PC-9 (cell line): ENCODE data around the gene LTC4S. TPM values are rescaled to one million over a fixed set of nuclear protein-coding genes. Genes with fewer than 3 reads are reported as not detected.
"Not testable (repeated sequence)": the region's sequence is repeated elsewhere in the genome, so short reads cannot be mapped to it uniquely, and the experiment has no call there.

ENCODE experiments used
- BruUV-seq: library from RNA; stranded (reverse); fragments of 400-500 nt; replicated peaks from 2 replicates; lab custom pipeline; 2021; lab: Mats Ljungman, UMichigan
- CTCF ChIA-PET: fragments of 300-600 bp; sonication (Branson Sonifier 250); formaldehyde crosslinking; loops from one replicate; lab custom pipeline; 2022; ENCODE audit warnings: antibody characterized with exemption; lab: Charles Lee
- POLR2A ChIA-PET: fragments of 300-600 bp; sonication (Branson Sonifier 250); formaldehyde crosslinking; loops from one replicate; lab custom pipeline; 2022; ENCODE audit warnings: antibody characterized with exemption; ENCODE audit not compliant: unreplicated experiment; lab: Charles Lee
- DNase-seq, 2 experiments: peaks; one replicate each; pipeline versions ENCODE4 v3.0.0 to v3.0.0-alpha.2; 2015 to 2022; ENCODE audit warnings: mixed read lengths in 1 of 2
- H2AFZ ChIP-seq: fragments of 200-600 bp; sonication (generic); 2 replicates; pipeline ENCODE4 v1.8.1; 2017; ENCODE audit warnings: antibody characterized with exemption
- H3F3A ChIP-seq: fragments of 200-600 bp; sonication (generic); 2 replicates; pipeline ENCODE4 v1.8.1; 2017; ENCODE audit warnings: antibody characterized with exemption, mild to moderate bottlenecking, low read depth; ENCODE audit not compliant: insufficient read depth
- H3K27ac ChIP-seq: fragments of 200-600 bp; sonication (generic); 2 replicates; pipeline ENCODE4 v1.6.1; 2016; ENCODE audit warnings: mixed run types
- H3K27me3 ChIP-seq: fragments of 200-600 bp; sonication (generic); 2 replicates; pipeline ENCODE4 v1.6.1; 2016; ENCODE audit warnings: low read depth, mixed run types; ENCODE audit not compliant: insufficient read depth
- H3K36me3 ChIP-seq: fragments of 200-600 bp; sonication (generic); 2 replicates; pipeline ENCODE4 v1.6.1; 2016; ENCODE audit warnings: low read depth, mixed run types
- H3K4me1 ChIP-seq: fragments of 200-600 bp; sonication (generic); replicated peaks from 2 replicates; pipeline ENCODE4 v1.6.1; 2016; ENCODE audit warnings: mixed run types; ENCODE audit not compliant: insufficient read depth
- H3K4me2 ChIP-seq: fragments of 200-600 bp; sonication (generic); 2 replicates; pipeline ENCODE4 v1.6.1; 2017; ENCODE audit warnings: mixed run types
- H3K4me3 ChIP-seq: fragments of 200-600 bp; sonication (generic); 2 replicates; pipeline ENCODE4 v1.6.1; 2016; ENCODE audit warnings: mixed run types
- H3K79me2 ChIP-seq: fragments of 200-600 bp; sonication (generic); 2 replicates; pipeline ENCODE4 v1.6.1; 2017; ENCODE audit warnings: low read depth, mixed run types
- H3K9me2 ChIP-seq: fragments of 200-600 bp; sonication (generic); 2 replicates; pipeline ENCODE4 v1.8.1; 2017; ENCODE audit warnings: mild to moderate bottlenecking; ENCODE audit not compliant: insufficient read depth
- H3K9me3 ChIP-seq: fragments of 200-600 bp; sonication (generic); 2 replicates; pipeline ENCODE4 v1.8.1; 2016; ENCODE audit warnings: low read depth; ENCODE audit not compliant: insufficient read depth
- H4K20me1 ChIP-seq: fragments of 200-600 bp; sonication (generic); 2 replicates; pipeline ENCODE4 v1.8.1; 2017; ENCODE audit not compliant: insufficient read depth
- CTCF ChIP-seq: fragments of 200-600 bp; sonication (generic); conservative IDR thresholded peaks from 2 replicates; pipeline ENCODE4 v1.6.1; 2017; ENCODE audit warnings: mixed run types, antibody characterized with exemption, mild to moderate bottlenecking, moderate library complexity
- EZH2 ChIP-seq: fragments of 200-600 bp; sonication (generic); IDR thresholded peaks from 2 replicates; pipeline ENCODE4 v1.8.0; 2017; ENCODE audit warnings: antibody characterized with exemption, low read depth
- intact Hi-C: fragments of 100-400 bp; cut with micrococcal nuclease; formaldehyde crosslinking; loops from one replicate; pipeline ENCODE4 v1.10.0; 2022; ENCODE audit not compliant: unreplicated experiment
- total RNA-seq: library from RNA; stranded (reverse); gene quantifications from 2 replicates; pipeline ENCODE4 v1.2.3, GENCODE V29; 2021

The LTC4S gene
- total RNA-seq, 1 experiment from 2014 or later: 9.7 TPM

- Histone ChIP-seq H3K79me2 (peaks cover 38% of the 10 kb centered on the region), H3K27me3 (no peaks in the 10 kb centered on the region), H3F3A (peaks cover 87% of the 10 kb centered on the region), H4K20me1 (peaks cover 79% of the 10 kb centered on the region), H3K36me3 (peaks cover 62% of the 10 kb centered on the region), H2AFZ (no peak overlapping the region), H3K4me2 (no peak overlapping the region), H3K27ac (no peak overlapping the region), H3K9me3 (no peaks in the 10 kb centered on the region), H3K4me3 (no peak overlapping the region), H3K4me1 (no peaks in the 10 kb centered on the region), H3K9me2 (no peaks in the 10 kb centered on the region)
- intact Hi-C loops: no loop called here
- ChIA-PET POLR2A (no interaction called here), CTCF (no interaction called here)
- TF ChIP-seq CTCF: no peak
- no peak for TF ChIP-seq EZH2
- BruUV-seq: no TSS peak
- DNase-seq: no peak
These were observed 39.4 kb downstream of the LTC4S start for GRCh38 chr5:179833056-179833708.

GRCh38 chr5:179833709-179834070, 39.9 kb downstream of the LTC4S start:
- H3K79me2 ChIP-seq: peaks cover 33% of the 10 kb centered on the region
- POLR2A ChIA-PET: no interaction called here
- BruUV-seq: no TSS peak

GRCh38 chr5:179834120-179834519, 40.3 kb downstream of the LTC4S start:
- intact Hi-C loops: no loop called here
- TF ChIP-seq CTCF (no peak), EZH2 (no peak)
- Histone ChIP-seq H3K36me3 (peaks cover 53% of the 10 kb centered on the region), H3K4me2 (no peak overlapping the region), H3K9me2 (no peaks in the 10 kb centered on the region), H3K79me2 (peaks cover 29% of the 10 kb centered on the region), H3K4me1 (no peaks in the 10 kb centered on the region), H3K27ac (no peak overlapping the region), H4K20me1 (peaks cover 77% of the 10 kb centered on the region), H3K27me3 (no peaks in the 10 kb centered on the region), H3K9me3 (no peaks in the 10 kb centered on the region), H3K4me3 (no peak overlapping the region), H3F3A (peaks cover 87% of the 10 kb centered on the region), H2AFZ (no peak overlapping the region)
- ChIA-PET POLR2A (no interaction called here), CTCF (no interaction called here)
- no peak for DNase-seq
- no TSS peak for BruUV-seq

More at GRCh38 chr5:179833709-179834070, 39.9 kb downstream of the LTC4S start:
- Histone ChIP-seq H3K4me3 (no peak overlapping the region), H3K9me3 (no peaks in the 10 kb centered on the region), H3K36me3 (peaks cover 57% of the 10 kb centered on the region), H3F3A (peaks cover 87% of the 10 kb centered on the region), H3K27ac (no peak overlapping the region), H2AFZ (no peak overlapping the region), H3K9me2 (no peaks in the 10 kb centered on the region), H3K4me2 (no peak overlapping the region), H4K20me1 (peaks cover 79% of the 10 kb centered on the region), H3K27me3 (no peaks in the 10 kb centered on the region), H3K4me1 (no peaks in the 10 kb centered on the region)
- TF ChIP-seq EZH2 (no peak), CTCF (no peak)
- CTCF ChIA-PET: no interaction called here
- DNase-seq: no peak
- intact Hi-C loops: no loop called here

GRCh38 chr5:179834871-179835270, 41.1 kb downstream of the LTC4S start:
- H3K4me1 ChIP-seq, CTCF ChIA-PET, DNase-seq, H3K27me3 ChIP-seq, H3K9me2 ChIP-seq, BruUV-seq, POLR2A ChIA-PET, H2AFZ ChIP-seq, H3K4me2 ChIP-seq, H3K9me3 ChIP-seq, H3K4me3 ChIP-seq, H3K27ac ChIP-seq: not testable (repeated sequence)
- intact Hi-C loops: loop anchor here (5.0 kb wide), 2 partner anchors 38 to 73 kb away; no protein-coding TSS in a partner anchor
- Histone ChIP-seq H3K36me3 (peaks cover 46% of the 10 kb centered on the region), H4K20me1 (peaks cover 79% of the 10 kb centered on the region), H3F3A (peaks cover 87% of the 10 kb centered on the region), H3K79me2 (peaks cover 23% of the 10 kb centered on the region)
